ENCODE measurements around the gene RRP12.

The RRP12 gene

GRCh38 chr10:97311111-97311626, 90.0 kb downstream of the RRP12 start:
- Histone ChIP-seq H3K27ac (replicated peaks) (no peak overlapping the region), H3K27me3 (ENCODE audit: insufficient read depth, poor library complexity, severe bottlenecking) (no peaks in the 10 kb centered on the region), H3K4me3 (replicated peaks; ENCODE audit: insufficient read depth, low read length) (no peak overlapping the region)
- no peak for DNase-seq (ENCODE audit: low read depth in 1 of 2, low spot score in 1 of 2)
- TF ChIP-seq REST (IDR thresholded peaks at IDR 0.05; ENCODE audit: insufficient replicate concordance, low read depth) (no peak), POLR2AphosphoS5 (IDR thresholded peaks at IDR 0.05; ENCODE audit: low read depth) (no peak), GABPA (IDR thresholded peaks at IDR 0.05; ENCODE audit: low read depth) (no peak), SPI1 (IDR thresholded peaks at IDR 0.05; ENCODE audit: borderline replicate concordance, low read depth) (no peak), CTCF (IDR thresholded peaks at IDR 0.05; ENCODE audit: insufficient read depth, low read length) (no peak)

GRCh38 chr10:97307866-97308780, 93.0 kb downstream of the RRP12 start:
- TF ChIP-seq POLR2AphosphoS5 (IDR thresholded peaks at IDR 0.05; ENCODE audit: low read depth): no peak
- no peak for TF ChIP-seq SPI1 (IDR thresholded peaks at IDR 0.05; ENCODE audit: borderline replicate concordance, low read depth)
- no peak for TF ChIP-seq REST (IDR thresholded peaks at IDR 0.05; ENCODE audit: insufficient replicate concordance, low read depth)
- TF ChIP-seq CTCF (IDR thresholded peaks at IDR 0.05; ENCODE audit: insufficient read depth, low read length): no peak
- TF ChIP-seq GABPA (IDR thresholded peaks at IDR 0.05; ENCODE audit: low read depth): no peak
- no peak overlapping the region for H3K27ac ChIP-seq (replicated peaks)

GRCh38 chr10:97307441-97307840, 93.7 kb downstream of the RRP12 start:
- DNase-seq (ENCODE audit: low read depth in 1 of 2, low spot score in 1 of 2): no peak
- TF ChIP-seq CTCF (IDR thresholded peaks at IDR 0.05; ENCODE audit: insufficient read depth, low read length): no peak
- no peak for TF ChIP-seq GABPA (IDR thresholded peaks at IDR 0.05; ENCODE audit: low read depth)
- no peak for TF ChIP-seq SPI1 (IDR thresholded peaks at IDR 0.05; ENCODE audit: borderline replicate concordance, low read depth)
- H3K27me3 ChIP-seq (ENCODE audit: insufficient read depth, poor library complexity, severe bottlenecking): no peaks in the 10 kb centered on the region
- no peak overlapping the region for H3K4me3 ChIP-seq (replicated peaks; ENCODE audit: insufficient read depth, low read length)
- H3K27ac ChIP-seq (replicated peaks): no peak overlapping the region

More at GRCh38 chr10:97307866-97308780, 93.0 kb downstream of the RRP12 start:
- Histone ChIP-seq H3K27me3 (ENCODE audit: insufficient read depth, poor library complexity, severe bottlenecking) (no peaks in the 10 kb centered on the region), H3K4me3 (replicated peaks; ENCODE audit: insufficient read depth, low read length) (no peak overlapping the region)
- DNase-seq (ENCODE audit: low read depth in 1 of 2, low spot score in 1 of 2): no peak
